ENCODE results near the gene TATDN3. TPM values are rescaled to one million over a fixed set of nuclear protein-coding genes. Genes with fewer than 3 reads are reported as not detected.

TATDN3 gene
- polyA plus RNA-seq, 1 experiment = 16.3 TPM

- POLR2A ChIA-PET = no interaction called here
Measured at GRCh38 chr1:212852105-212852688, 60.5 kb downstream of the TATDN3 start.

GRCh38 chr1:212853658-212854057, 62.0 kb downstream of the TATDN3 start:
- Histone ChIP-seq H3K27ac (ENCODE audit: low read depth, low read length) (no peak overlapping the region), H3K9me3 (ENCODE audit: control insufficient read depth, insufficient read depth, low read length) (no peaks in the 10 kb centered on the region; the same call in 1 of the 2 replicates), H3K4me3 (ENCODE audit: low read depth, low read length) (no peak overlapping the region), H3K27me3 (ENCODE audit: control insufficient read depth, insufficient read depth, low read length) (no peaks in the 10 kb centered on the region)
- ChIA-PET CTCF (no interaction called here), POLR2A (no interaction called here)
- no peak for DNase-seq (ENCODE audit: low read depth, low spot score)
- TF ChIP-seq CTCF (IDR thresholded peaks at IDR 0.05; ENCODE audit: low read depth, low read length) = no peak

More at GRCh38 chr1:212852105-212852688, 60.5 kb downstream of the TATDN3 start:
- CTCF ChIA-PET = interaction anchor here (0.6 kb wide), 1 partner anchor 35 kb away, joined by 5 read pairs; no protein-coding TSS in a partner anchor
- DNase-seq (ENCODE audit: low read depth, low spot score) = no peak
- H3K4me3 ChIP-seq (ENCODE audit: low read depth, low read length) = no peak overlapping the region
- H3K9me3 ChIP-seq (ENCODE audit: control insufficient read depth, insufficient read depth, low read length) = no peaks in the 10 kb centered on the region
- no peak for TF ChIP-seq CTCF (IDR thresholded peaks at IDR 0.05; ENCODE audit: low read depth, low read length)
- no peak overlapping the region for H3K27ac ChIP-seq (ENCODE audit: low read depth, low read length)
- H3K27me3 ChIP-seq (ENCODE audit: control insufficient read depth, insufficient read depth, low read length) = no peaks in the 10 kb centered on the region

GRCh38 chr1:212856755-212857154, 65.1 kb downstream of the TATDN3 start:
- ChIA-PET POLR2A (no interaction called here), CTCF (interaction anchor here (0.7 kb wide), 1 partner anchor 204 kb away, joined by 9 read pairs; no protein-coding TSS in a partner anchor)
- Histone ChIP-seq H3K27me3 (ENCODE audit: control insufficient read depth, insufficient read depth, low read length) (no peaks in the 10 kb centered on the region), H3K9me3 (ENCODE audit: control insufficient read depth, insufficient read depth, low read length) (no peaks in the 10 kb centered on the region; the same call in 1 of the 2 replicates), H3K27ac (ENCODE audit: low read depth, low read length) (no peak overlapping the region), H3K4me3 (ENCODE audit: low read depth, low read length) (no peak overlapping the region)
- no peak for TF ChIP-seq CTCF (IDR thresholded peaks at IDR 0.05; ENCODE audit: low read depth, low read length)
- no peak for DNase-seq (ENCODE audit: low read depth, low spot score)

- Histone ChIP-seq H3K27me3 (ENCODE audit: control insufficient read depth, insufficient read depth, low read length) (no peaks in the 10 kb centered on the region), H3K27ac (ENCODE audit: low read depth, low read length) (peak within 1 kb of the TSS; percentile 83), H3K4me3 (ENCODE audit: low read depth, low read length) (peak within 1 kb of the TSS; percentile 81), H3K9me3 (ENCODE audit: control insufficient read depth, insufficient read depth, low read length) (no peaks in the 10 kb centered on the region; the same call in 1 of the 2 replicates)
- ChIA-PET POLR2A (interaction anchor here (0.7 to 1.4 kb wide), 9 partner anchors 20 to 1280 kb away, joined by 3 to 6 read pairs (median 3); partner anchors contain the start of gene ATF3), CTCF (interaction anchor here (0.6 to 1.3 kb wide), 5 partner anchors 38 to 888 kb away, joined by 3 to 11 read pairs (median 6); no protein-coding TSS in a partner anchor)
- no peak for TF ChIP-seq CTCF (IDR thresholded peaks at IDR 0.05; ENCODE audit: low read depth, low read length)
- peak; percentile 85 for DNase-seq (ENCODE audit: low read depth, low spot score)
Measured at GRCh38 chr1:212857992-212858460, 66.3 kb downstream of the TATDN3 start, which contains the start of gene FLVCR1. FLVCR1 (plus strand) TSS chr1:212858275; CDS start chr1:212858453, 178 bp downstream.

All from AG04450 (cell line).